Myocyte (in vitro differentiated cells): ENCODE results near the gene GNS. TPM values are rescaled to one million over a fixed set of nuclear protein-coding genes. Genes with fewer than 3 reads are reported as not detected.
"Not testable (repeated sequence)": the region's sequence is repeated elsewhere in the genome, so short reads cannot be mapped to it uniquely, and the experiment has no call there.

ENCODE experiments used
- DNase-seq: peaks from one replicate; pipeline ENCODE4 v3.0.0-alpha.2; 2012; ENCODE audit warnings: low read depth
- total RNA-seq: library from RNA; depleted of rRNA; stranded (reverse); fragments of >200 nt; gene quantifications from 2 replicates; pipeline ENCODE4 v1.2.3, GENCODE V29; 2014

GNS gene
- total RNA-seq, 1 donor from 2014 or later: 187 TPM

DNA sequence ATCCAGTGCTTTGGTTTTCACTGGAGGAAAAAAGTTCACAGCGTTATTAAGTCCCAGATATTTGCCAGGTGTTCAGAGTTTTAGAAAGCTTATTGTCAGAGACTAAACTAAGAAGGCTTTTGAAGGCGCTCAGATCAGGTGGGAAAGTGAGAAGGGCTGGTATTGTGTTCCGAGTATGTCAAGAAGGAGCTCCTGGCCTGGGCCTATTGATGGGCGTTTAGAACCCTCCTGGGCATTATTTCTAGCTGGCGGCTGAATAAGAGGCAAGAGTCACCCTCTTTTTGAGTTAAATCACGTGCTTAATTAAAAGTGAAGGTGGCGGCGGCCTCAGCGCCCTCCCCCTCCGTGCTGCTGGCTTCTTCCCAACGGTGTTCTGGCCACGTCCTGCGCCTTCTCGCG lies 20.9 kb upstream of the GNS start:
- no peak for DNase-seq

DNA sequence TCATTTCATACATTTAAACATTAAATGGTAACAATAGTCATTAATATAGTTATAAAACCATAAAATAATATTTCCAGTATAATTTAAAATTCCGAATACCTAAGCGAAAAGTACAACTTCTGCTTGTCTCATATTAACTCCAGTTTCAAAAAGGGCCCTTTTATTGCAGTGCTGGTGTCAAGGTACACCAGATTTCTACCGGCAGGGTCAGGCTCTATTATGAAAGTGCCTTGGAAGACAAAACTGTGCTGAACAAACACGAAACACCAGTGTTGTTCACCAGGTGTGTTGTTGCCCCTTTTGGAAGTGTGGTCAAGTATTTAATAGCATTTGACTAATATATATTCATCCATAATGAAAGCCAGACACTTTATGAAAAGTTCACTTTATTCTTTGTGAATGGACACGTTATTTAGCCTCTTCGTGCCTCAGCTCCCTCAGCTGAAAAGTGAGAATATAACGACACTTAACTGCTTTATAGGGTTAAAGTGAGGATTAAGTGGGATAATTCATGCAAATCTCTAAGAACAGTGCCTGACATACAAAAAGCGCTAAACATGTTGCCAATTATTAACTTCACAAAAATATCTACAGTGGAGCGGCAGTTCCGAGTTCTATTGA lies 20.3 kb upstream of the GNS start:
- DNase-seq: no peak

DNA sequence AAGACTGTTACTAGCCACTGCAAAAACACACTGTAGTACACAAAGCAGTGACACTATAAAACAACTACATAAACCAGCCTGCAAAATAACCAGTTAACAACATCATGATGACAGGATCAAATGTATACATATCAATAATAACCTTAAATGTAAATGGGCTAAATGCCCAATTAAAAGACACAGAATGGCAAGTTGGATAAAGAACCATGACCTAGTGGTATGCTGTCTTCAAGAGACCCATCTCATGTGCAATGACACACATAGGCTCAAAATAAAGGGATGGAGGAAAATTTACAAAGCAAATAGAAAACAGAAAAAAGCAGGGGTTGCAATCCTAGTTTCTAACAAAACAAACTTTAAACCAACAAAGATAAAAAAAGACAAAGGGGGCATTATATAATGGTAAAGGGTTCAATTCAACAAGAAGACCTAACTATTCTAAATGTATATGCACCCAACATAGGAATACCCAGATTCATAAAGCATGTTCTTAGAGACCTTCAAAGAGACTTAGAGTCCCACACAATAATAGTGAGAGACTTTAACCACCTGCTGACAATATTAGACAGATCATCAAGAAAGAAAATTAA lies 16.0 kb upstream of the GNS start:
- not testable (repeated sequence) for DNase-seq

DNA sequence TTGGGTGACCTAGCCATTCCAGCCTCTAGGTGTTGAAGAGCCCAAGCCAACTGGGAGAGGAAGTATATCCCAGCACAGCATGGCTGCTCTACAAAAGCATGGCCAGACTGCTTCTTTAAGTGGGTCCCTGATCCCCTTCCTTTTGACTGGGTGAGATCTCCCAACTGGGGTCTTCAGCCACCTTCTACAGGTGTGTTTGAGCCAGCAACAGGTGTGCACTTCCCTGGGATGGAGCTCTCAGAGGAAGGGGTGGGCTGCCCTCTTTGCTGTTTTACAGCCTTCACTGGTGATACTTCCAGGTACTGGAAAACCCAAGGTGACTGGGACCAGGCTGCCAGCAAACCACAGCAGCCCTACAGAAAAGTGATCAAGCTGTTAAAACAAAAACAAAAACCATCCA lies 14.2 kb upstream of the GNS start:
- DNase-seq: no peak

DNA sequence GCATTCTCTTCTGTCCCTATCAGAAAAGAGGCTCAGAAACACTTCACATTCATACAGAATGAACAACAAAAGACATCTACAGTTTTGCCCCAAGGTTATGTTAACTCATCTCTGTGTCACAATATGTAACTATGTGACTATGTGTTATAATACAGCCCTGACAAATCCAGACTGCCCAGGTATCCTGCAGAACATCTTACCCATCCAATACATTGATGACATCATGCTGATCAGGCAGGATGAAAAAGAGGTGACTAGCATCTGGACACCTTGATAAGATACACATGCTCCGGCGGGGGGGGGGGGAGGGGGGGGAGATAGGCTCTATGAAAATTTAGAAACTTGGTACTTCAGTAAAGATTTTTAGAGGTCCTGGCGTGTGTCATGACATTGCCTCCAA lies 8.3 kb upstream of the GNS start:
- no peak for DNase-seq

DNA sequence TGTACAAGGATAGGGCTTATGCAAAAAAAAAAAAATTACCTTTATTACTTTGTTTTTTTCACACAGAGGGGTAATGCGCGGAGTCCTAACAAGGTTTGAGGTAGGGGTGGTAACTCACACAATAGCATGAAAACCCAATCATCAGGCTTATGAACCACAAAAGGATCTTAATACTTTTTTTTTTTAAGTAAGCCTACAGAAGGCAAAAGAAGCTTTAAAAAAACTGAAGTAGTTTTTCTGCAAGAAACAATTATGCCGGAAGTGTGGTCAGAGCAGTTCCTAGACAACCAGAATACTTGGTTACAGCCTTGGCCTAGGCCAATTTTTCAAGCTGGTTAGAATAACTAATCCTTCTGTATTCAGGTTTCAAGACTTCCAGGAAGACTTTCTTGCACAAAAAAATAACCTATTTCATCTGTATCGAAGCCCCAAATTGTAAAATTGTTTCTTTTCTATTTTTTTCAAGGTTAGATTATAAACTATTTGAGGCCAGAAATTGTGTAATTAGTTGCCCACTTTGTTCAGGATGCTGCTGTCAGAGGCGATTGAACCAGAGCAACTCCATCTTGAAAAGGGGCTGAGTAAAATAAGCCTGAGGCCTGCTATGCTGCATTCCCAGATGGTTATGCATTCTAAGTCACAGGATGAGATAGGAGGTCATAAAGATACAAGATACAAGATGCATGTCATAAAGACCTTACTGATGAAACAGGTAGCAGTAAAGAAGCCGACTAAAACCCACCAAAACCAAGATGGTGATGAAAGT lies 1.8 kb upstream of the GNS start:
- DNase-seq: no peak

DNA sequence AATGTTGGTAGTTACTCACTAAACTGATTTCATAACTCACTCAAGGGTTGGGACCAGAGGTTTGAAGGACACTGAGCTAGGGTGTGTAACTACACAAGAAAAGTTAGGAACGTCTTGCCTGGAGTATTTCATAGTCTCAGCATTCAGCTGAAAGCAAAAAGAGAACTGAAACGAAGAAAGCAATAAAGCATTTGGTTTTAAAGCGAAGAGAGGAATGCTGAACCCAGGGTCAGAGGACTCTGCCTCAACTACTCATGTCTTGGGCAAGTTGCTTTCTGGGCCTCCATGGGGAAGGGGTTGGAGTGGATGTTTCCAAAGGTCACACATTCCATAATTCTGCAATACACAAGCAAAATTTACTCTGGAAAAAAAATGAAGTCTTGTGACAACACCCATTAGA lies 1.4 kb downstream of the GNS start:
- no peak for DNase-seq

DNA sequence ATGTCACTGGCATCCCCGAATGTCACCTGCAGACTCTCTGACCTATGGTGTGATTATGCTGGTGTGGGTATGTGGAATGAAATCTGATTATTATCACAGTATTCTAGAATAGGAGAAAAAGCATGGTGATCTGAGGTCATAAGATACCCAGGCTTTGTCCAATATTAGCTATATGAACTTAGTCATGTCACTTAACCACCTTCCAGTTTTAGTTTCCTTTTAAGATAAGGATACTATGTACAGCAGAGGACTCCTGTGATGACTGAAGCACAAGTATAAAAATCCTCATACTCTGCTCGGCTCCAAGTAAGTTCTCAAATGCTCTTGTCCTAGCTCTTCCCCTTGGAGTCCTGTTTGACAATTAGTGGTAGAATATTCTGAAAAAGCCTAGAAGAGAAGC lies 2.8 kb downstream of the GNS start:
- DNase-seq: no peak

DNA sequence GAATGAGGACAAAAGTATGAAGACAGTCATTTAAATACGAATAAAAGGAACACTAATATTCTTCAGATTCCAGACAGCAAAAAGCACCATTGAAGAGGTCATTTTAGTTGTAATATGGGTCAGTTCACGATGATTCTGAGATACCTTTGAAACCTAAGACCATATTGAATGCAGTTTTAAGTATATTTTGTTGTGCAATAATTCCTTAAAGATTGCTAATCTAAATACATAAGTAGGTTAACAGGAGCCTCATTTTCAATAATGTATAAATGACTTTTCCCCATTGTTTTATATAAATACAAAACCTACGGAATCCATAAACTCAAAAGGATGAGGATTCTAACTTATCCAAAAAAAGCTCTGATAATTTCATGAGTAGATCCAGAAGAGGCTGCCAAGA lies 5.8 kb downstream of the GNS start:
- DNase-seq: no peak

DNA sequence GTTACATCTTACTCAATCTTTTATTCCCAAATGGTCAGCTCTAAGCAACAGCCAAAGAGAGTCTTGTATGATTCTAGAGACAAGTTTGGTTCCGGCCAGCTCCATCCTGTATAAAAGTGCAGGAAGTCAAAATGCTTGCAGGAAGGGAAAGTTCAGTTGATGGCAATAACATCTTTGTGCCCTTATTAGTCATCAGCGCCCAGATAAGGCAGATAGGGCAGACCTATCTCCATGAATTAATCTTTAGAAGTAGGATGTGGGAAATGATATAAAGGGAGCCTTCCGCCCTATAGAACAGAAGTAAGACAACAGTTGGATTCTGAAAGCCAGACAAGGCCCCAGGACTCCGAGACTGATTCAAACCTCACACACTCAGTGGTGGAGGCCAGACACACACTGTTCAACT lies 6.4 kb downstream of the GNS start:
- no peak for DNase-seq

DNA sequence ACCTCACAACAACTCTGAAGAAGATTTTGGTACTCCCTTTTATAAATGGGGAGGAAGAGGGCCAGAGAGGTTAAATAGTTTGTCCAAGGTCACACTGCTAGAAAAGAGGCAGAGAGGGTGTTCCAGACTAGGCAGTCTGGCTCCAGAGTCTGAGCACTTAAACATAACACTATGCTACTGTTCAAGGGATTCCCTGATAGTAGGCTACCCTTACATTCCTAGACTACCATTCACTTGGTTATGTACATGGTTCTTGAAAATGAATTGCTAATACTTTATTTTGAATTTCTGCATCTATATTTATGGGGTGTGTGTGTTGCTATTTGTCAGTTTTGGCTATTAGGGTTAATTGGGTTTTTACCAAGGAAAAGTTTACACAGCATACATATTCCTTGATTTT lies 7.2 kb downstream of the GNS start:
- no peak for DNase-seq

DNA sequence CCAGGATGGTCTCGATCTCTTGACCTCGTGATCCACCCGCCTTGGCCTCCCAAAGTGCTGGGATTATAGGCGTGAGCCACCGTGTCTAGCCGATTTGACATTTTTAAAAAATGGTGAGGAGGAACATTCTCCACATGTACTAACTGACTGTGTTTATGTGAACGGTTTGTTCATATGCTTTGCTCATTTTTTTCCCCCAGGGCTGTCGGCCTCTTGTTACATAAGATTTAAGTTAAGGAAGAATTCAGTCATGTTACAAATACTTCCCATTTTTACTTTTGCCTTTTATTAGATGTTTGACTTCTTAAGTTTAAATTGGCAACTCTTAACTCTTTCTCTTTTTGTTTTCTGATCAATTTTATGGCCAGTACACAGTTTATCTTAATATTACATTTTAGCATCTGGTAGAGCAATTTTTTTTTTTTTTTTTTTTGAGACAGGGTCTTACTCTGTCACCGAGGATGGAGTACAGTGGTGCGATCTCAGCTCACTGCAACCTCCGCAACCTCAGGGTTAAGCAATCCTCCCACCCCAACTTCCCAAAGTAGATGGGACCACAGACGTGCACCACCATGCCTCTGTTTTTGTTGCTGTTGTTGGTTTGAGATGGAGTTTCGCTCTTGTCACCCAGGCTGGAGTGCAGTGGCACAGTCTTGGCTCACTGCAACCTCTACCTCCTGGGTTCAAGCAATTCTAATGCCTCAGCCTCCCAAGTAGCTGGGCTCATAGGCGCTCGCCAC lies 9.6 kb downstream of the GNS start:
- DNase-seq: no peak

DNA sequence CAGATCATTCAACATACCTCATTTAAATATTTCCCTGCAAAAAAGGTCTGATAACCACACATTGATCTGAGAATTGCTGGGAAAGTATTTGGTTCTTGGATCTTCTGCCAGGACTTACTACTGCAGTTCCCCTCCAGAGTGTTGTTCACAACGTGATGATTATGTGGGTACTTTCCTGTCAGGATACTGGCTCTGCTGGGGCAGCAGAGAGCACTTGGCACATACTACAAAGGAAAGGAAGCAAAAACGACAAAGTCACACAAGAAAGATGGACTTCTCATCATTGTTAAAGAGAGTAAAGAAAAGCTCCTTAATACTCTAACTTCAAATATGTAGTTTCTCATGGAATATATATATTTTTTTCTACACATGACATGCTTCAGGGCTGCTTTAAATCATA lies 11.5 kb downstream of the GNS start:
- no peak for DNase-seq

DNA sequence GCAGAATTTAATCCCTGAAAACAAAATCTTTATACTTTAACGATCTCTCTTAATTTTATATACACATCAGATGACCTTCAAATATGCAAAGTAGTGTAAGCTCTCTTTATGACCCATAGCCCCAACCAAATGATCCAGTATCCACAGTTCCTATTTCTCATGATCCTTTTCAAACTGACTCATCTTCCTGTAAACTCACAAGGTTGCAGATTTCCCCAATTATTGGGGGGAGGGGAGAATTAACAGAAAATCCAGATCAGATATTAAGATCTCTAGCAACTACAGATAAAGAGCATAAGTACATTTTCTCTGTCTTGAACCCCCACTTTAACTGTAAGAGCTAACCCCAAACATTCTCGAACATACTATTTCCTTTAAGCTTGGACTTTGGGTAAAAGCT lies 12.5 kb downstream of the GNS start:
- no peak for DNase-seq

DNA sequence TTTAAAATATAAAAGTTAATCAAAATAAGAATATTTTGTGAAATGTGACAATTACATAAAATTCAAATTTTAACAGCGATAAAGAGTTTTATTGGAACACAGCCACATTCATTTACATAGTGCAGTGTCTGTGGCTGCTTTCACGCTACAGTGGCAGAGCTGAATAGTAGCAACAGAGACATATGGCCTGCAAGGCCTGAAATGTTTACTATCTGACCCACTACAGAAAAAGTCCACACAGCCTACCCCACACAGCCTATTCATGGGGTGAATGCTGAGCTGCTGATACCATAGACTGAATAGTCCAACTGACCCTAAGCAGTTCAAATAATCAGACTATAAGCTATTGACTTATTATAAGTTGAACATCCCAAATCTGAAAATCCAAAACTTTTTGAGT lies 13.2 kb downstream of the GNS start:
- no peak for DNase-seq

DNA sequence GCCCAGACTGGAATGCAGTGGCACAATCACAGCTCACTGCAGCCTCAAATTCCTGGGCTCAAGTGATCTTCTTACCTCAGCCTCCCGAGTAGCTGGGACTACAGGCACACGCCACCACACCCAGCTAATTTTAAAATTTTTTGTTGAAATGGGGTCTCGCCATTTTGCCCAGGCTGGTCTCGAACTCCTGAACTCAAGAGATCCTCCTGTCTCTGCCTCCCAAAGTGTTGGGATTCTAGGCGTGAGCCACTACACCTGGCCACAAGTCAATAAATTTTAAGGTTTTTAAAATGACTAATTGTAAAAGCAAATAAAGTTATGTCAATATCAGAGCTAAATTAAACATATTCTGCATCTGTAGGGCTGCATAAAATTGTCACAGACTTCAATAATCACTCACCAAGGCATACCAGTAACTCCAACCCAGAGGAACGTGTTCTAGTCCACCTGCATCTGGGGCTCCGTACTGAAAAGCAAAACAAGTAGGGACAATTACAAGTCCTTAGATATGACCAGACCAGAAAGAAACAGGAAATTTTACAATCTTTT lies 13.9 kb downstream of the GNS start:
- DNase-seq: no peak

DNA sequence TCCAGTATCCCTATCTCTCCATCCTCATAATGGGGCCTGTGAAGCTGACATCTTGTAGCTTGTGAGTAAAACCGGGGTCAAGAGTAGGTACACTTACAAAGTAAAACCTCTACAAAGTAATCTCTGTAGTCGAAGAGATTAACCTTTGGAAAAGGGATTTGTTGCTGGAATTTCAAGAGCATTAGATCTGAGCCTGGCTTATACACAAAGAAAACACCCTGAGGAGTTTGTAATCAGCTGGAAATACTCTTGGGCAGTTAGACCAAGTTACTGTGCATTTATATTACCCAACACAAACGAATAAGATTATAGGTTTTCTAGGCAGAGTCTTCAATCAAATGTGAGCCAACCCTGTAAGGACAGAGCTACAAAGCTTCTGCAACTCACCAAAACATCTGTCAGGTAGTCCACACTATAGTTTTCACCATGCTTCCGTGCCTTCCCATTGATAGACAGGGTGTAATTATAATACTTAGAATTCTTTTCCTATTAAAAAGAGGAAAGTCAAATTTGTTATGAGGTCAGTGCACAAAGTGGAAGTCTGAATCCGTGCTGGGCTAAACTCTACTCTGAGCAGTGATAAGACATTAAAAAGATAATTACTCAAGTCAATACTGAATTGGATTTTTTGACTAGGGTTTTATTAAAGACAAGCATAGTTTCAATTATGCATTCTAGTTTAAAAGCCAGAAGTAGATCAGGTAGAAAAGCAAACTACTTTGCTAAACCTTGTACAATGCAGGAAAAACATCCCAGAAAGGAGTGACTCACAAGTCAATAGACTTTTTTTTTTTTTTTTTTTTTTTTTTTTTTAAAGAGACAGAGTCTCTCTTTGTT lies 14.6 kb downstream of the GNS start:
- DNase-seq: no peak

DNA sequence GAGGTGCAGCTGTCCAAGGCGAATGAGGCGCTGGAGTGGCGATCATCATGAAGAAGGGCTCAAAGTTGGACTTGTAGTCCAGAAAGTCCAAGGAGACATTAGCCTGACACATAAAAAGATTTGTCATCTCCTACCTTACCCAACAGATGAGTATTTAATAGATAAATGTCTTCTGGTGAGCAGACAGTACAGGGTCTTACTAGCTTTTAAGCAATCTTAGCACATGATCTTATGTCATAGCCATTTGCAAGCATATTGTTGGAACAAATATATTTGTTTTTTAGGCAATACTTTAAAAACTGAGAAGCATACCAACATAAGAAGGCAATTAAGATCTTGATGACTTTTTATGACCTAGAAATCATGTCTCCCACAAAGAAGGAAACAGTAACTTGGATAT lies 16.0 kb downstream of the GNS start:
- DNase-seq: no peak

DNA sequence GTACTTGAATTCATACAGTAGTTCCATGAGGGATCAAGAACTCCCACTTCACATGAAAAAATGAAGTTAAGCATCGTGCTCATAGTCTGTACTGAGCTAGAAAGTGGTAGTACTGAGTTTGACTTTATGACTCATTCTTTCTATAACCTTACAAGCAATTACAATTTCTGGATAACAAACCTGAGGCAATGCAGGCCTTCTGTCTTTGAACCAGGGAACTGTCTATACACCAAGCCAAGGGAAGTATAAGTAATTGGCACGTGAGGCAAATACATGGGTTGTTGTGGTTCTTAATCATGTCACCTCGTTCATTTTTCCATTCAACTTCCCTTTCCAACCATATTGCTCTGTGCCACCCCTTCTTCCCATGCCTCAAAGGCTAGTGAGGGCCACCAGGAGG lies 16.8 kb downstream of the GNS start:
- no peak for DNase-seq

DNA sequence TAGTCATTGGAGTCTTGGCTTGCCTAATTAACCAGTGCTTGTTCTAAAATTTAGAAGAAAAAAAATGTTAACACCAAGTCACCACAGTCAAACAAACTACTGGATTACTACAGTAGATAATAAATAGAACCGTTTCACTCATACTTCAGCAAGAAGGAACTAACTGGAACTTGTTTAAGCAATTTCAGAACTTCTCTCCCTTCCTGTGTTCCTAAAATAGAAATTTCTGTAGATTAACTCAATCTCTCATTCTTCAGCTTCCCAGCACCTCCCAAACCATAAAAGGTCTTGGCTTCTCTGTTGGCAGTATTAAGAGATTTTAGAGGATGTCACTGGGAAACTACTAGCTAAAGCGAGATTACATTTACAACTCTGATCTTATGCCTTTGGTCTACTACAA lies 18.6 kb downstream of the GNS start:
- no peak for DNase-seq

DNA sequence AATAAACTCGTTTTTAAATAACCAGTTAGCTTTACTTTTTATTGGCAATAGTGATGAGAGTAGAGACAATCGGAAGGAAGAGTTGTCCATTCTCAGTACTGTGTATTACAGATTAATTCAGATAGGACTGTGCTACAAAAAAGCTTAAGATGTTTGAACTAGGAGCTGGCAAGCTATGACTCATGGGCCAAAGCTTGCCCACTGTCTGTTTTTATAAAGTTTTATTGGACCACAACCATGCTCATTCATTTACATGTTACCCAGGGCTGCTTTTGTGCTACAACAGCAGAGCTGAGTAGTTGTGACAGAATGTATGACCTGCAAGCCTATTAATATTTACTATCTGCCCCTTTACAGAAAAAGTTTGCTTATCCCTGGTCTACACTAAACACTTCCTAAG lies 19.4 kb downstream of the GNS start:
- DNase-seq: no peak
